ENCODE data around the gene NAA38. TPM values are rescaled to one million over a fixed set of nuclear protein-coding genes. Genes with fewer than 3 reads are reported as not detected.

Gene NAA38
- total RNA-seq, 1 experiment from 2014 or later: 46.3 TPM

DNA sequence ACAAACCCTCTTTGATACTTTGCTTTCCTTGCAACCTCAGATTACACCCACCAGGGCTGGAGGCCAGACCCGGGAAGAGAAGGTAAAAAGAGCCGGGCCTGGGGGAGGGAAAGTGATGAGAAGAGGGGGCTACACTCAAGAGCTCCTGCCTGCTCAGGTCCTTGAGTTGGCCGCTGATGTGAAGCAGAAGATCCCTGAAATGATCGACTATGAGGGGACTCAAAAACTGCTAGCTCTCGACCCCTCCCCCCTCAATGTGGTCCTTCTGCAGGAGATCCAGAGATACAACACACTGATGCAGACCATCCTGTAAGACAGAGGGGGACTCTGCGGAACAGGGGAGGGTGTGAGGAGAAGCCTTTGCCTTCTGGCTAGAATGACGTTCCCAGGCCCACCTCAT lies 26.1 kb downstream of the NAA38 start:
- Mint-ChIP-seq H3K36me3 (no peaks in the 10 kb centered on the region), H3K27me3 (ENCODE audit: low read depth) (peaks cover 65% of the 10 kb centered on the region)

DNA sequence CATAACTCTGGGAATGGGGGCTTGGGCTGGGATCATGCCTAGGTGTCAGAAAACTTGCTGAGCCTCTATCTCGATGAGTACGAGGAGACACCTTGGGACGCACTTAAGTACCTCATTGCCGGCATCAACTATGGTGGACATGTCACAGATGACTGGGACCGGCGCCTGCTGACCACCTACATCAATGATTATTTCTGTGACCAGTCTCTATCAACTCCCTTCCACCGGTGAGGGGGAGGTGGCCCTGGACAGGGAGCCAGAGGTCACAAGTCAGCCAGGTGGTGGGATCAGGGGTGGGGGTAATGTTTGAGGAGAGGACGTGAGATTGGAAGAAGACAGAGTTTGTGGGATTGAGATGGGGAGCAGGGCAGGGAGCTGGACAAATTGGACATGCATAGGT lies 26.7 kb downstream of the NAA38 start:
- ATAC-seq (no peak), DNase-seq (ENCODE audit: low spot score) (no peak)
- Mint-ChIP-seq H3K4me3 (no peak overlapping the region), H3K27ac (no peak overlapping the region), H3K27me3 (ENCODE audit: low read depth) (peaks cover 66% of the 10 kb centered on the region), H3K4me1 (peaks cover 12% of the 10 kb centered on the region), H3K36me3 (no peaks in the 10 kb centered on the region), H3K9me3 (no peaks in the 10 kb centered on the region)
- ChIA-PET POLR2A (no interaction called here), CTCF (no interaction called here)
- no peak for TF ChIP-seq NR3C1 (CRISPR knock-in tag; conservative IDR thresholded peaks at IDR 0.05; ENCODE audit: low read depth)

More for the DNA sequence above, 26.1 kb downstream of the NAA38 start:
- no peak overlapping the region for H3K4me3 Mint-ChIP-seq
- ChIA-PET POLR2A (no interaction called here), CTCF (interaction anchor here (2.7 kb wide), 1 partner anchor 88 kb away, joined by 12 read pairs; no protein-coding TSS in a partner anchor)
- TF ChIP-seq JAZF1 (CRISPR knock-in tag; IDR thresholded peaks at IDR 0.05) (no peak), RORB (CRISPR knock-in tag; IDR thresholded peaks at IDR 0.05) (no peak), SOX15 (CRISPR knock-in tag; IDR thresholded peaks at IDR 0.05) (no peak), IRF2 (CRISPR knock-in tag; IDR thresholded peaks at IDR 0.05; ENCODE audit: borderline replicate concordance, low read depth) (no peak), GABPB1 (CRISPR knock-in tag; IDR thresholded peaks at IDR 0.05) (no peak)
- TF ChIP-seq, protein P1, sequence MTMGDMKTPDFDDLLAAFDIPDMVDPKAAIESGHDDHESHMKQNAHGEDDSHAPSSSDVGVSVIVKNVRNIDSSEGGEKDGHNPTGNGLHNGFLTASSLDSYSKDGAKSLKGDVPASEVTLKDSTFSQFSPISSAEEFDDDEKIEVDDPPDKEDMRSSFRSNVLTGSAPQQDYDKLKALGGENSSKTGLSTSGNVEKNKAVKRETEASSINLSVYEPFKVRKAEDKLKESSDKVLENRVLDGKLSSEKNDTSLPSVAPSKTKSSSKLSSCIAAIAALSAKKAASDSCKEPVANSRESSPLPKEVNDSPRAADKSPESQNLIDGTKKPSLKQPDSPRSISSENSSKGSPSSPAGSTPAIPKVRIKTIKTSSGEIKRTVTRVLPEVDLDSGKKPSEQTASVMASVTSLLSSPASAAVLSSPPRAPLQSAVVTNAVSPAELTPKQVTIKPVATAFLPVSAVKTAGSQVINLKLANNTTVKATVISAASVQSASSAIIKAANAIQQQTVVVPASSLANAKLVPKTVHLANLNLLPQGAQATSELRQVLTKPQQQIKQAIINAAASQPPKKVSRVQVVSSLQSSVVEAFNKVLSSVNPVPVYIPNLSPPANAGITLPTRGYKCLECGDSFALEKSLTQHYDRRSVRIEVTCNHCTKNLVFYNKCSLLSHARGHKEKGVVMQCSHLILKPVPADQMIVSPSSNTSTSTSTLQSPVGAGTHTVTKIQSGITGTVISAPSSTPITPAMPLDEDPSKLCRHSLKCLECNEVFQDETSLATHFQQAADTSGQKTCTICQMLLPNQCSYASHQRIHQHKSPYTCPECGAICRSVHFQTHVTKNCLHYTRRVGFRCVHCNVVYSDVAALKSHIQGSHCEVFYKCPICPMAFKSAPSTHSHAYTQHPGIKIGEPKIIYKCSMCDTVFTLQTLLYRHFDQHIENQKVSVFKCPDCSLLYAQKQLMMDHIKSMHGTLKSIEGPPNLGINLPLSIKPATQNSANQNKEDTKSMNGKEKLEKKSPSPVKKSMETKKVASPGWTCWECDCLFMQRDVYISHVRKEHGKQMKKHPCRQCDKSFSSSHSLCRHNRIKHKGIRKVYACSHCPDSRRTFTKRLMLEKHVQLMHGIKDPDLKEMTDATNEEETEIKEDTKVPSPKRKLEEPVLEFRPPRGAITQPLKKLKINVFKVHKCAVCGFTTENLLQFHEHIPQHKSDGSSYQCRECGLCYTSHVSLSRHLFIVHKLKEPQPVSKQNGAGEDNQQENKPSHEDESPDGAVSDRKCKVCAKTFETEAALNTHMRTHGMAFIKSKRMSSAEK (CRISPR knock-in tag; IDR thresholded peaks at IDR 0.05; ENCODE audit: borderline replicate concordance): no peak
- TF ChIP-seq, protein P2, sequence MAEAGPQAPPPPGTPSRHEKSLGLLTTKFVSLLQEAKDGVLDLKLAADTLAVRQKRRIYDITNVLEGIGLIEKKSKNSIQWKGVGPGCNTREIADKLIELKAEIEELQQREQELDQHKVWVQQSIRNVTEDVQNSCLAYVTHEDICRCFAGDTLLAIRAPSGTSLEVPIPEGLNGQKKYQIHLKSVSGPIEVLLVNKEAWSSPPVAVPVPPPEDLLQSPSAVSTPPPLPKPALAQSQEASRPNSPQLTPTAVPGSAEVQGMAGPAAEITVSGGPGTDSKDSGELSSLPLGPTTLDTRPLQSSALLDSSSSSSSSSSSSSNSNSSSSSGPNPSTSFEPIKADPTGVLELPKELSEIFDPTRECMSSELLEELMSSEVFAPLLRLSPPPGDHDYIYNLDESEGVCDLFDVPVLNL (CRISPR knock-in tag; IDR thresholded peaks at IDR 0.05; ENCODE audit: borderline replicate concordance, low read depth): no peak
- TF ChIP-seq, protein P3, sequence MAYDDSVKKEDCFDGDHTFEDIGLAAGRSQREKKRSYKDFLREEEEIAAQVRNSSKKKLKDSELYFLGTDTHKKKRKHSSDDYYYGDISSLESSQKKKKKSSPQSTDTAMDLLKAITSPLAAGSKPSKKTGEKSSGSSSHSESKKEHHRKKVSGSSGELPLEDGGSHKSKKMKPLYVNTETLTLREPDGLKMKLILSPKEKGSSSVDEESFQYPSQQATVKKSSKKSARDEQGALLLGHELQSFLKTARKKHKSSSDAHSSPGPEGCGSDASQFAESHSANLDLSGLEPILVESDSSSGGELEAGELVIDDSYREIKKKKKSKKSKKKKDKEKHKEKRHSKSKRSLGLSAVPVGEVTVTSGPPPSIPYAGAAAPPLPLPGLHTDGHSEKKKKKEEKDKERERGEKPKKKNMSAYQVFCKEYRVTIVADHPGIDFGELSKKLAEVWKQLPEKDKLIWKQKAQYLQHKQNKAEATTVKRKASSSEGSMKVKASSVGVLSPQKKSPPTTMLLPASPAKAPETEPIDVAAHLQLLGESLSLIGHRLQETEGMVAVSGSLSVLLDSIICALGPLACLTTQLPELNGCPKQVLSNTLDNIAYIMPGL (CRISPR knock-in tag; IDR thresholded peaks at IDR 0.05): no peak
- peaks cover 12% of the 10 kb centered on the region for H3K4me1 Mint-ChIP-seq
- no peaks in the 10 kb centered on the region for H3K9me3 Mint-ChIP-seq
- DNase-seq (ENCODE audit: low spot score): no peak
- H3K27ac Mint-ChIP-seq: no peak overlapping the region
- ATAC-seq: no peak

DNA sequence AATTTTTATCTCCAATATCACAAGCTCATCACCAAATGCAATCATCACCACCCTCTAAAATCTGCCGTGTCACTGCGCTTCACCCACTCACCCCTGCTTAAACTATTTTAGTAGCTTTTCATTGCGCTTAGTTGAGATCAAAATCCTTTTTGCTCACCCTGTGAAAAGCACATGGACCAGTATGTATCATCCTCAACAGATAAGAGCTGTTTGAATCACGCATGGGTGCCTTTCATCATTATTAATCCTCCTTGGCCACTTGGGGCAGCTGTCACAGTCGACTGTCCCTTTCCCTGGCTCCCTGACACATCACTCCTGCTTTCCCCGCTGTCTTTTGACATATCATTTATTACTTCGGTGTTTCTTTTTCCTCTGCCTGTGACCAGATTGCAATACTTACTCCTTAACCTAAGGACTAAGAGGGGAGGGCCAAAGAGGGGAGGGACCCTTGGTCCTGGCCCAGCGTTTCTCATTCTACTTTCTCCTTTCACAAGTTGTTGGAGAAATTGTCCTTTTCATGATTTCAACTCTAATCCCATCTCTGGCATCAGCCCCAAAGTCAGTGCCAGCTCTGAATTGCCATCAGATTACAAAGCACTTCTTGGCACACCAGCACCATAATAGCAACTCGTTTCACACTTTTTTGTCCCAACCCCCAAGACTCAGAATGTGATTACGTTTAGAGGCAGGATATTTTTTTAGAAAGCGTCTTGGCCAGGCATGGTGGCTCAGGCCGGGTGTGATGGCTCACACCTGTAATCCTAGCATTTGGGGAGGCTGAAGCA lies 32.0 kb downstream of the NAA38 start:
- Mint-ChIP-seq H3K9me3 (no peaks in the 10 kb centered on the region), H3K27me3 (ENCODE audit: low read depth) (peaks cover 60% of the 10 kb centered on the region), H3K36me3 (no peaks in the 10 kb centered on the region), H3K4me3 (no peak overlapping the region), H3K4me1 (peaks cover 12% of the 10 kb centered on the region), H3K27ac (no peak overlapping the region)
- no peak for ATAC-seq
- TF ChIP-seq, protein P4, sequence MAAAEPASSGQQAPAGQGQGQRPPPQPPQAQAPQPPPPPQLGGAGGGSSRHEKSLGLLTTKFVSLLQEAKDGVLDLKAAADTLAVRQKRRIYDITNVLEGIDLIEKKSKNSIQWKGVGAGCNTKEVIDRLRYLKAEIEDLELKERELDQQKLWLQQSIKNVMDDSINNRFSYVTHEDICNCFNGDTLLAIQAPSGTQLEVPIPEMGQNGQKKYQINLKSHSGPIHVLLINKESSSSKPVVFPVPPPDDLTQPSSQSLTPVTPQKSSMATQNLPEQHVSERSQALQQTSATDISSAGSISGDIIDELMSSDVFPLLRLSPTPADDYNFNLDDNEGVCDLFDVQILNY (CRISPR knock-in tag; IDR thresholded peaks at IDR 0.05): no peak
- TF ChIP-seq TEAD1 (CRISPR knock-in tag; IDR thresholded peaks at IDR 0.05) (no peak), SMAD3 (CRISPR knock-in tag; IDR thresholded peaks at IDR 0.05; ENCODE audit: borderline replicate concordance) (no peak)
- TF ChIP-seq, protein P5, sequence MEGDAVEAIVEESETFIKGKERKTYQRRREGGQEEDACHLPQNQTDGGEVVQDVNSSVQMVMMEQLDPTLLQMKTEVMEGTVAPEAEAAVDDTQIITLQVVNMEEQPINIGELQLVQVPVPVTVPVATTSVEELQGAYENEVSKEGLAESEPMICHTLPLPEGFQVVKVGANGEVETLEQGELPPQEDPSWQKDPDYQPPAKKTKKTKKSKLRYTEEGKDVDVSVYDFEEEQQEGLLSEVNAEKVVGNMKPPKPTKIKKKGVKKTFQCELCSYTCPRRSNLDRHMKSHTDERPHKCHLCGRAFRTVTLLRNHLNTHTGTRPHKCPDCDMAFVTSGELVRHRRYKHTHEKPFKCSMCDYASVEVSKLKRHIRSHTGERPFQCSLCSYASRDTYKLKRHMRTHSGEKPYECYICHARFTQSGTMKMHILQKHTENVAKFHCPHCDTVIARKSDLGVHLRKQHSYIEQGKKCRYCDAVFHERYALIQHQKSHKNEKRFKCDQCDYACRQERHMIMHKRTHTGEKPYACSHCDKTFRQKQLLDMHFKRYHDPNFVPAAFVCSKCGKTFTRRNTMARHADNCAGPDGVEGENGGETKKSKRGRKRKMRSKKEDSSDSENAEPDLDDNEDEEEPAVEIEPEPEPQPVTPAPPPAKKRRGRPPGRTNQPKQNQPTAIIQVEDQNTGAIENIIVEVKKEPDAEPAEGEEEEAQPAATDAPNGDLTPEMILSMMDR (IDR thresholded peaks at IDR 0.05): no peak
- TF ChIP-seq, protein P6, sequence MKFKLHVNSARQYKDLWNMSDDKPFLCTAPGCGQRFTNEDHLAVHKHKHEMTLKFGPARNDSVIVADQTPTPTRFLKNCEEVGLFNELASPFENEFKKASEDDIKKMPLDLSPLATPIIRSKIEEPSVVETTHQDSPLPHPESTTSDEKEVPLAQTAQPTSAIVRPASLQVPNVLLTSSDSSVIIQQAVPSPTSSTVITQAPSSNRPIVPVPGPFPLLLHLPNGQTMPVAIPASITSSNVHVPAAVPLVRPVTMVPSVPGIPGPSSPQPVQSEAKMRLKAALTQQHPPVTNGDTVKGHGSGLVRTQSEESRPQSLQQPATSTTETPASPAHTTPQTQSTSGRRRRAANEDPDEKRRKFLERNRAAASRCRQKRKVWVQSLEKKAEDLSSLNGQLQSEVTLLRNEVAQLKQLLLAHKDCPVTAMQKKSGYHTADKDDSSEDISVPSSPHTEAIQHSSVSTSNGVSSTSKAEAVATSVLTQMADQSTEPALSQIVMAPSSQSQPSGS (CRISPR knock-in tag; IDR thresholded peaks at IDR 0.05; ENCODE audit: borderline replicate concordance, low read depth): no peak
- TF ChIP-seq, protein P7, sequence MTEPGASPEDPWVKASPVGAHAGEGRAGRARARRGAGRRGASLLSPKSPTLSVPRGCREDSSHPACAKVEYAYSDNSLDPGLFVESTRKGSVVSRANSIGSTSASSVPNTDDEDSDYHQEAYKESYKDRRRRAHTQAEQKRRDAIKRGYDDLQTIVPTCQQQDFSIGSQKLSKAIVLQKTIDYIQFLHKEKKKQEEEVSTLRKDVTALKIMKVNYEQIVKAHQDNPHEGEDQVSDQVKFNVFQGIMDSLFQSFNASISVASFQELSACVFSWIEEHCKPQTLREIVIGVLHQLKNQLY (CRISPR knock-in tag; IDR thresholded peaks at IDR 0.05): no peak
- no peak for DNase-seq (ENCODE audit: low spot score)
- CTCF ChIA-PET: interaction anchor here (0.5 to 4.1 kb wide), 17 partner anchors 8 to 889 kb away, joined by 3 to 62 read pairs (median 4); partner anchors contain the start of genes CYB5D1, GUCY2D, KDM6B and NAA38
- POLR2A ChIA-PET: no interaction called here

Data from WTC11 (cell line).